ENCODE measurements around the gene UBE2H.

The UBE2H gene

DNA sequence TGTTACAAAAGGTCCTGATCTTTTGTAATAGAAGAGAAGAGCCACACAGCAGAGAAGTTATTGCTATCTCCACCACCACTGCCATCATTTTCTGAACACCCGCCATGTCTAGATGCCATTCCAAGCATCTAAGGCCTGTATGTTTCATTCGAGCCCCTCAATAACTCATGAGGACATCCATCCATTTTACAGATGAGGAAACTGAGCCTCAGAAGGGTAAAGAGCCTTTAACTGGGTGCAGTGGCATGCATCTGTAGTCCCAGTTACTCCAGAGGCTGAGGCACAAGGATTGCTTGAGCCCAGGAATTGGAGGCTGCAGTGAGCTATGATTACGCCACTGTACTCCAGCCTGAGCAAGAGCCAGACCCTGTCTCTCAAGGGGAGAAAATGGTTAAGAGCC lies 39.3 kb downstream of the UBE2H start:
- TF ChIP-seq, protein P1, sequence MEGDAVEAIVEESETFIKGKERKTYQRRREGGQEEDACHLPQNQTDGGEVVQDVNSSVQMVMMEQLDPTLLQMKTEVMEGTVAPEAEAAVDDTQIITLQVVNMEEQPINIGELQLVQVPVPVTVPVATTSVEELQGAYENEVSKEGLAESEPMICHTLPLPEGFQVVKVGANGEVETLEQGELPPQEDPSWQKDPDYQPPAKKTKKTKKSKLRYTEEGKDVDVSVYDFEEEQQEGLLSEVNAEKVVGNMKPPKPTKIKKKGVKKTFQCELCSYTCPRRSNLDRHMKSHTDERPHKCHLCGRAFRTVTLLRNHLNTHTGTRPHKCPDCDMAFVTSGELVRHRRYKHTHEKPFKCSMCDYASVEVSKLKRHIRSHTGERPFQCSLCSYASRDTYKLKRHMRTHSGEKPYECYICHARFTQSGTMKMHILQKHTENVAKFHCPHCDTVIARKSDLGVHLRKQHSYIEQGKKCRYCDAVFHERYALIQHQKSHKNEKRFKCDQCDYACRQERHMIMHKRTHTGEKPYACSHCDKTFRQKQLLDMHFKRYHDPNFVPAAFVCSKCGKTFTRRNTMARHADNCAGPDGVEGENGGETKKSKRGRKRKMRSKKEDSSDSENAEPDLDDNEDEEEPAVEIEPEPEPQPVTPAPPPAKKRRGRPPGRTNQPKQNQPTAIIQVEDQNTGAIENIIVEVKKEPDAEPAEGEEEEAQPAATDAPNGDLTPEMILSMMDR (conservative IDR thresholded peaks at IDR 0.05; ENCODE audit: control insufficient read depth, insufficient read depth, low read depth, low read length): no peak
- no peak for DNase-seq (ENCODE audit: low read depth)
- no peak overlapping the region for H3K4me3 ChIP-seq (ENCODE audit: control insufficient read depth, low read depth, low read length)

GRCh38 chr7:129911790-129912189 lies 41.0 kb downstream of the UBE2H start:
- no peak overlapping the region for H3K4me3 ChIP-seq (ENCODE audit: control insufficient read depth, low read depth, low read length)
- TF ChIP-seq, protein P1 (conservative IDR thresholded peaks at IDR 0.05; ENCODE audit: control insufficient read depth, insufficient read depth, low read depth, low read length): no peak
- no peak for DNase-seq (ENCODE audit: low read depth)

DNA sequence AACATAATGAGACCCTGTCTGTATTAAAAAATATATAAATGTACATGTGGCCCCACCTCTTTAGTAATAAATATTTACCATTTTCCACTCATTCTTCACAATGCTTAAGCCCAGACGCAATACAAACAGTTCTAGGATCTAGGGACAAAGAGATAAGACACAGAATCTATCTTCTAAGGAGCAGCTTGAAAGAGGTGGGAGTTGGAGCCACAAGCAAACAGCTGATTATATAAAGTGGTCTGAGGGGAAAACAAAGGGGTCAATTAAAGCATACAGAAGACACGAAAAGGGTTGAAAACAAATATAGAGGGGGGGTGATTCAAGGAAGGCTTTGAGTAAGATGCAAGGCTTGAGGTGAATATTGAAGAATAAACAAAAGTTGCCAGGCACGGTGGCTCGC lies 43.1 kb downstream of the UBE2H start:
- no peak overlapping the region for H3K4me3 ChIP-seq (ENCODE audit: control insufficient read depth, low read depth, low read length)
- TF ChIP-seq, protein P1 (conservative IDR thresholded peaks at IDR 0.05; ENCODE audit: control insufficient read depth, insufficient read depth, low read depth, low read length): no peak
- no peak for DNase-seq (ENCODE audit: low read depth)

- TF ChIP-seq, protein P1 (conservative IDR thresholded peaks at IDR 0.05; ENCODE audit: control insufficient read depth, insufficient read depth, low read depth, low read length): no peak
- DNase-seq (ENCODE audit: low read depth): no peak
- no peak overlapping the region for H3K4me3 ChIP-seq (ENCODE audit: control insufficient read depth, low read depth, low read length)
These were observed 44.6 kb downstream of the UBE2H start for GRCh38 chr7:129908181-129908580.

GRCh38 chr7:129907122-129907736 lies 45.5 kb downstream of the UBE2H start:
- DNase-seq (ENCODE audit: low read depth): no peak
- TF ChIP-seq, protein P1 (conservative IDR thresholded peaks at IDR 0.05; ENCODE audit: control insufficient read depth, insufficient read depth, low read depth, low read length): no peak
- no peak overlapping the region for H3K4me3 ChIP-seq (ENCODE audit: control insufficient read depth, low read depth, low read length)

DNA sequence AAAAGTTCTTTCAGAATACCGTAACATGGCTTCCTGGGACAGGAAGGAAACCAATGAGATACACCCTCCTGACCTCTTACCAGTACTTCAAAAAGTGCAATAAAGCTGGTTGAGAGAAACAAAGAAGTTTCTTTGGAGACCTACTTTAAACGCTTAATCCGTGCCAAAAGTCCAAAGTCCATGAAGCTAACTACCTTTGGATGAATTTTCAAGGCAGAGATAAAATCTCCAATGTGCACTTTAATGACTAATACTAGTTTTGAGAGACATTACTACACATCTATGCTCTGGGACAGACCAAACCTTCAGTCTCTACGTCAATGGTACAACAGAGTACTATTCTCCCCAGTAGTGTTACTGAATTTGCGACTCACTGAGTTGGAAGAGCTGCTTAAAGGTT lies 46.1 kb downstream of the UBE2H start:
- no peak overlapping the region for H3K4me3 ChIP-seq (ENCODE audit: control insufficient read depth, low read depth, low read length)
- peak; percentile 46 for DNase-seq (ENCODE audit: low read depth)
- TF ChIP-seq, protein P1 (conservative IDR thresholded peaks at IDR 0.05; ENCODE audit: control insufficient read depth, insufficient read depth, low read depth, low read length): no peak

DNA sequence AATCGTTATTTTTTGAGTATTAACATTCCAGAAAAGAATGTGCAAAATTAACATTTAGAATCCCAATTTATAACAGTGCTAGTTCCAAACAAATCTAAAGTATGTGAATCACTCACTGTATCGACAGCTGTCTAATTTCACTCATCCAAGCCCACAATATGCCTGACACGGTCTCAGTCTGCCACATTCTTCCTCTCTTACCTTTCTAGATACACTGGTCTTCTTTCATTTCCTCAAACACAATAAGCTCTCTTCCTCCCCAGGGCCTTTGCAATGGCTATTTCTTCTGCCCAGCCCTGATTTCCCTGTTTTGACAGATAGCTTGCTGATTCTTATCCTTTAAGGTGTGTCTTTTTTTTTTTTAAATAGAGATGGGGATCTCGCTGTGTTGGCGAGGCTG lies 48.8 kb downstream of the UBE2H start:
- no peak for DNase-seq (ENCODE audit: low read depth)
- TF ChIP-seq, protein P1 (conservative IDR thresholded peaks at IDR 0.05; ENCODE audit: control insufficient read depth, insufficient read depth, low read depth, low read length): no peak
- H3K4me3 ChIP-seq (ENCODE audit: control insufficient read depth, low read depth, low read length): no peak overlapping the region

All from fibroblast of mammary gland (primary cell).